NCI-H2081 (cell line): ENCODE results near the gene HOXB1.

Source experiments
- DNase-seq, 2 experiments: peaks; one replicate each; lab custom pipeline; 2025; lab: John Stamatoyannopoulos, UW

HOXB1 gene

GRCh38 chr17:48554412-48555257 lies 23.8 kb upstream of the HOXB1 start:
- DNase-seq, result no peak

GRCh38 chr17:48553826-48554225 lies 23.0 kb upstream of the HOXB1 start:
- no peak for DNase-seq

- DNase-seq, result no peak
Observed at GRCh38 chr17:48553190-48553547, 22.4 kb upstream of the HOXB1 start.

DNA sequence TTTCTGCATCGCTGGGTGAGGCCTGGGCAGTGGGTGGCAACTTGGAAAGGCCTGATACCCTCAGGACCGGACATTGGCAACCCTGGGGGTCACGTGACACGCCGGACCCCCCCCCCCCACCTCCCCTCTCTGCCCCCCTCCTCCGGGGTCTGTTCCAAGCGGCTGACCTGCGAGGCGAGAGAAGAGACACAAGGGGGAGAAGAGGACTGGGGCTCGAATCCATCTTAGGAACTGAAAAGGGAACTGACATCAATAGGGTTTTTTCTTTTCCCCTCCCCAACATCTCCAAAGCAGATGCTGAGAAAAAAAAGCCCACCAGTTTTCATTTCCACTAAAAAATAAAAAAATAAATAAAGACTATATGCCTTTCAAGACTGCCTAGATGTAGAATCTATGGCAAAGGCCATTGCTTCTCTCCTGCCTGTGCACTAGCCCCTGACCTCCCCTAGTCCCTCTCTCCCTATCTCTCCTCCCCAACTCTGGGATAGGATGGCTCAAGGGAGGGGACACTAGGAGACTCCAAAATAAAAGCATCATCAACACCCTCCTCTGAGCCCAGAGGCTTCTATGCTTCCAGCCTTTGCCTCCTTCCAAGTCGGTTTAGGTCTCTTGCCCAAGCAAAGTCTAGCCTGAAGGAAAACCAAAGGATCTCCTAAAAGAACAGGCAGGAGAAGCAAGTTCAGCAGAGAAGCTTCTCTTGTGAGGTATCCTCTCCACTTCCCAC lies 21.8 kb upstream of the HOXB1 start:
- DNase-seq, result peak in 1 of 2 experiments; percentile 80

DNA sequence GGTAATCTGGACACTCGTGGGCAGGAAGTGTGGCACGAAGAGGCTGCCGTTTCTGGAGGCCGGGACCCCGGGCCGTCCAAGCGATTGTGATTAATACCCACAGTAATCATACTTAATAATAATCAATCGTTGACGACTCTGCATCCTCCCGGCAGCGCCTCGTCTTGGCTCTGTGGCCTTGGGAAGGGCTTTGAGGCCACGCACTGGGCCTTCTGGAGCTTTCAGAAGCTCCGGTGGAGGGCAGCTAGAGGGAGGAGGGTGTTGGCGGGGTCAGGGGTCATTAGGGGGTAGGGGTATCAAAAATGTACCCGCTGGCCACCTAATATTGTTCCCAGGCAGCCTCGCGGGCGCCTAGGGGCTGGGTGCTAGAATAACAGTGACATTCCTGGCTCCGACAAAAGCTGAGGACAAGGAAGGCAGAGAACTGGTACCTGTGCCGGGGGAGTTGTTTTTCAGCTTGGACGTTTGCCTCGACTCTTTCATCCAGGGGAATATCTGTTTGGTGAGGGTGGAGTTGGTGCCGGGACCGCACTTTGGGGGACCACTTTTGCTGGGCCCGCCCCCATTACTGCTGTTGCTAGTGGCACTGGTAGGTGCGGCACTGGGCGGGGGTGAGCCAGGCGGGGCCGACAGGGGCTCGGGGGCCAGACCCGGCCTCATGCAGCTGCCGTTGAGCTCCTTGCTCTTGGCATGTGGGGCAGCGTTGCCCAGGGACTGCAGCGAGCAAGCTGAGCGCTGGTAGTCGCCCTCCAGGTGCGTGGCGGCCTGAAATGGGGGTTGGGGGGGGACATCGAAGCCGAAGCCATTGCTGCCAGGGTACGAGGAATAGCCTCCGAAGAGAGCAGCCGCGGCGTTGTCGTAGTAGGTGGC lies 21.0 kb upstream of the HOXB1 start:
- DNase-seq, result peak; percentile 80 to 91

GRCh38 chr17:48551214-48551555 lies 20.4 kb upstream of the HOXB1 start:
- DNase-seq, result no peak

GRCh38 chr17:48550502-48551213 lies 19.8 kb upstream of the HOXB1 start:
- peak in 1 of 2 experiments; percentile 70 for DNase-seq

GRCh38 chr17:48549914-48550501 lies 19.2 kb upstream of the HOXB1 start:
- DNase-seq, result no peak

GRCh38 chr17:48549281-48549630 lies 18.4 kb upstream of the HOXB1 start:
- DNase-seq, result no peak

DNA sequence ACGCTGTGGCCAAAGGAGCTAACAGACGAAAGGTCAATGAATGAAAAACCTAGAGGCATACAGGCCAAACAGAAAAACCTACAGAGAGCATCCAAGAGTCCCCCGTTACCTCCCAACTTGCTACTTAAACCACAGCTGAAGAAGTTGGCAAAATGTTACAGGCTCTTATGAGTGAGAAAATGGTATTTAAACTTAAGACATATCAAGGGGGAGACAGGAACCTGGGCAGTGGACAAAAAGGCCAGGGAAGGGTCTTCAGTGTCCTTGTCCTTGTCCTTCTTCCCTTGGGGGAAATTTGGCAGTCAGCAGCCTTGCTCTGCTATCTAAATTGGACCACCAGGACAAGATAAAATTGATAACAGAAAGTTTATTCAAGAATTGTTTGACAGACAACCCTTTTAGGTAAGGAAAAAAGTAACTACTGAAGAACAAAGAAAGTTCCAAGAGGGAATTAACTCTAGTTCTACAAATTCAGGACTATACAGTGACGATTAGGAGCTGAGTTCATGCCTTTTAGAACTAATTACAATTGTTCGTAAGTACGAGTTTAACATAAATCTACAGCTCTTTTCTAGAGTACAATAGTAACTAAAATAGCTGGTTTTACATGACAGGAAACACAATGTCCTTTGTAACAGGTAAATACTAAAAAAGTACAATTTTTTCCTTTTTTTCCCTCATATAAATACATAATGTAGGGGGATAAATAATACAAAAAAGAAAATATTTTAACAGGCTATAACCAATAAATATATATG lies 17.9 kb upstream of the HOXB1 start:
- no peak for DNase-seq

GRCh38 chr17:48547808-48548522 lies 17.2 kb upstream of the HOXB1 start:
- DNase-seq, result peak in 1 of 2 experiments; percentile 46

GRCh38 chr17:48546924-48547807 lies 16.4 kb upstream of the HOXB1 start:
- peak; percentile 82 to 95 for DNase-seq

- DNase-seq, result no peak
Observed at GRCh38 chr17:48546137-48546923, 15.5 kb upstream of the HOXB1 start.

- DNase-seq, result no peak
Observed at GRCh38 chr17:48545539-48545938, 14.7 kb upstream of the HOXB1 start.

GRCh38 chr17:48545022-48545375 lies 14.2 kb upstream of the HOXB1 start, which contains the start of gene HOXB2:
HOXB2 (minus strand) TSS chr17:48545109; CDS start chr17:48544911, 198 bp downstream.
- peak; percentile 77 to 88 for DNase-seq

GRCh38 chr17:48544349-48545021 lies 13.7 kb upstream of the HOXB1 start:
- DNase-seq, result peak in 1 of 2 experiments; percentile 77

DNA sequence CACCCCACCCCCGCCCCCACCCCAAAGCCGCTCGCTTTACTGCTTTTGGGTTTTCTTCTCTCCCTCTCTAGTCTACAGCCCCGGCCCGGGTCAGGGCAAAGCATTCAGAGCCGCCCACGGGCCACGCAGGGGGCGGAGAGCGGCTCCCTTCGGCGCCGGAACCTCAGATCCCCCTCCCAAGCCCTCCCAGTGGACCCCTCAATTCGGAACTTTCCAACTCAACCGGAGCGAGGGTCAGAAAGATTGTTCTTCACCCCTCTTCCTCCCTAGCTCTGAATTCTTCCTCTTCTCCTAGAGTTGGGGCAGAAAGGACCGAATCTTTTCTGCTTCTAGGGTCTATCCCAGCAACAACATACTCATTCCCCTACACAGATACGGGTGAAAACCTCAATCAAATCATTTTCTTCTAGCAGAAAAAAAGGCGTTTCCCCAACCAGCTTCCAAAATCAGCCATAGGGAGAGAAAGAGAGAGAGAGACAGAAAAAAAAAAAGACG lies 13.1 kb upstream of the HOXB1 start:
- peak in 1 of 2 experiments; percentile 39 for DNase-seq
